Endothelial cell of umbilical vein (primary cell): Measurements from ENCODE around the gene MALSU1. TPM values are rescaled to one million over a fixed set of nuclear protein-coding genes. Genes with fewer than 3 reads are reported as not detected.

ENCODE experiments used
- BruUV-seq: library from RNA; stranded (reverse); fragments of 400-500 nt; replicated peaks from 2 replicates; lab custom pipeline; 2021; lab: Mats Ljungman, UMichigan
- CTCF ChIA-PET: fragments of 300-600, 350-600 bp; sonication (Branson Sonifier 250); formaldehyde crosslinking; loops from one replicate; lab custom pipeline; 2021; ENCODE audit warnings: antibody characterized with exemption, inconsistent platforms; lab: Charles Lee
- POLR2A ChIA-PET: fragments of 300-600, 350-600 bp; sonication (Branson Sonifier 250); formaldehyde crosslinking; loops from one replicate; lab custom pipeline; 2021; ENCODE audit warnings: antibody characterized with exemption, inconsistent platforms; lab: Charles Lee
- DNase-seq: peaks from one replicate; pipeline ENCODE4 v3.0.0-alpha.2; 2011; ENCODE audit warnings: low read depth, low spot score
- FAIRE-seq: peaks from 2 replicates; lab custom pipeline; 2011; peaks lifted over from hg19 to GRCh38; lab: Jason Lieb, UNC
- H2AFZ ChIP-seq: 2 replicates; pipeline ENCODE4 v1.6.0; 2012; ENCODE audit warnings: low read depth, low read length, control low read depth, inconsistent platforms
- H3K27ac ChIP-seq: 2 replicates; pipeline ENCODE4 v1.5.1; 2011; ENCODE audit warnings: low read depth, mild to moderate bottlenecking, control low read depth, low read length, moderate library complexity; ENCODE audit not compliant: insufficient read depth
- H3K27me3 ChIP-seq, 2 experiments: 2 replicates each; pipeline versions ENCODE4 v1.6.0 to v1.6.1; 2011; ENCODE audit warnings: low read length in 2 of 2, mixed read lengths in 1 of 2; ENCODE audit not compliant: control insufficient read depth in 2 of 2, insufficient read depth in 2 of 2
- H3K36me3 ChIP-seq, 2 experiments: 2 replicates in 1 of 2; 3 replicates in 1 of 2; pipeline ENCODE4 v1.5.1; 2011; ENCODE audit warnings: low read length in 2 of 2, mild to moderate bottlenecking in 1 of 2, moderate library complexity in 1 of 2; ENCODE audit not compliant: control insufficient read depth in 2 of 2, insufficient read depth in 2 of 2; ENCODE audit errors: extremely low read depth in 1 of 2
- H3K4me1 ChIP-seq: 3 replicates; pipeline ENCODE4 v1.5.1; 2011; ENCODE audit warnings: mild to moderate bottlenecking, low read length; ENCODE audit not compliant: control insufficient read depth, insufficient read depth; ENCODE audit errors: extremely low read depth
- H3K4me2 ChIP-seq: 2 replicates; pipeline ENCODE4 v1.6.1; 2011; ENCODE audit warnings: low read length, control low read depth, mixed read lengths; ENCODE audit not compliant: insufficient read depth
- H3K4me3 ChIP-seq, 3 experiments: fragments of 200-600 bp in 1 of 3; sonication (generic), shearing (Covaris generic) in 1 of 3; replicated peaks in 1 of 3; 2 replicates each; pipeline ENCODE4 v1.5.1; 2011 to 2016; ENCODE audit warnings: control low read depth in 3 of 3, low read length in 3 of 3, mild to moderate bottlenecking in 2 of 3, inconsistent platforms in 1 of 3, low read depth in 1 of 3, moderate library complexity in 1 of 3; ENCODE audit not compliant: insufficient read depth in 1 of 3
- H3K79me2 ChIP-seq: 2 replicates; pipeline ENCODE4 v1.6.0; 2012; ENCODE audit warnings: low read length, inconsistent platforms; ENCODE audit not compliant: control insufficient read depth, insufficient read depth
- H3K9ac ChIP-seq: replicated peaks from 2 replicates; pipeline ENCODE3; 2011; ENCODE audit warnings: low read length, control low read depth; ENCODE audit not compliant: insufficient read depth; ENCODE audit errors: extremely low read depth
- H3K9me1 ChIP-seq: replicated peaks from 3 replicates; pipeline ENCODE4 v1.6.0; 2011; ENCODE audit warnings: mild to moderate bottlenecking, low read length; ENCODE audit not compliant: control insufficient read depth, insufficient read depth; ENCODE audit errors: extremely low read depth
- H3K9me3 ChIP-seq: replicated peaks from 2 replicates; pipeline ENCODE4 v1.5.1; 2012; ENCODE audit warnings: low read length, inconsistent platforms; ENCODE audit not compliant: control insufficient read depth, insufficient read depth
- H4K20me1 ChIP-seq: replicated peaks from 2 replicates; pipeline ENCODE3; 2011; ENCODE audit warnings: mild to moderate bottlenecking, low read length; ENCODE audit not compliant: control insufficient read depth, insufficient read depth; ENCODE audit errors: extremely low read depth
- CTCF ChIP-seq, 2 donors: IDR thresholded peaks; 1 replicate in 1 of 2; 2 replicates in 1 of 2; pipeline ENCODE4 v1.5.1; 2011; ENCODE audit warnings: low read length in 2 of 2, mild to moderate bottlenecking in 2 of 2, moderate library complexity in 2 of 2, control low read depth in 1 of 2, inconsistent platforms in 1 of 2, low read depth in 1 of 2; ENCODE audit not compliant: insufficient read depth in 1 of 2; ENCODE audit errors: extremely low read depth in 1 of 2
- EZH2 ChIP-seq: IDR thresholded peaks from 2 replicates; pipeline ENCODE4 v1.6.1; 2012; ENCODE audit warnings: borderline replicate concordance, low read depth, mild to moderate bottlenecking, moderate library complexity, low read length, inconsistent platforms; ENCODE audit not compliant: severe bottlenecking
- FOS ChIP-seq: IDR thresholded peaks from 2 replicates; pipeline ENCODE4 v1.6.1; 2011; ENCODE audit warnings: mild to moderate bottlenecking, low read length, moderate library complexity, borderline replicate concordance; ENCODE audit not compliant: insufficient read depth
- GATA2 ChIP-seq: IDR thresholded peaks from 2 replicates; pipeline ENCODE4 v1.7.0; 2011; ENCODE audit warnings: low read depth, mild to moderate bottlenecking, moderate library complexity, mixed read lengths, low read length; ENCODE audit not compliant: insufficient read length, insufficient read depth
- JUN ChIP-seq: IDR thresholded peaks from 2 replicates; pipeline ENCODE4 v1.6.1; 2011; ENCODE audit warnings: borderline replicate concordance, low read depth; ENCODE audit not compliant: insufficient read length, insufficient read depth
- MAX ChIP-seq: IDR thresholded peaks from 2 replicates; pipeline ENCODE4 v1.6.1; 2011; ENCODE audit not compliant: insufficient read depth, insufficient read length
- MYC ChIP-seq: IDR thresholded peaks from one replicate; pipeline ENCODE4 v1.6.1; 2011; ENCODE audit warnings: mild to moderate bottlenecking, low read depth, low read length
- POLR2A ChIP-seq: IDR thresholded peaks from 2 replicates; pipeline ENCODE4 v1.6.1; 2012; ENCODE audit warnings: low read depth, mild to moderate bottlenecking, control low read depth, low read length
- POLR2AphosphoS5 ChIP-seq: IDR thresholded peaks from 2 replicates; pipeline ENCODE4 v1.6.1; 2012; ENCODE audit warnings: low read depth, mild to moderate bottlenecking, control low read depth, low read length, moderate library complexity; ENCODE audit not compliant: insufficient read depth
- dilution Hi-C: fragments of 300-500 bp; cut with MboI; formaldehyde crosslinking; loops from one replicate; pipeline ENCODE4 v1.15.0; 2019; ENCODE audit warnings: low sequenced_read_pairs; ENCODE audit not compliant: extremely low pct_ligation_motif_present
- intact Hi-C: fragments of 100-400 bp; cut with micrococcal nuclease; formaldehyde crosslinking; loops from one replicate; pipeline ENCODE4 v1.10.0; 2022
- polyA plus RNA-seq, 4 experiments: library from polyadenylated mRNA; depleted of rRNA in 3 of 4; stranded (reverse) in 3 of 4; unstranded in 1 of 4; fragments of >200 nt; gene quantifications; 2 replicates each; pipeline versions ENCODE4 v1.2.1 to v1.2.3, GENCODE V29; 2011 to 2012; ENCODE audit warnings: missing spikeins in 1 of 4
- total RNA-seq: library from RNA; stranded (reverse); gene quantifications from 2 replicates; pipeline ENCODE4 v1.2.3, GENCODE V29; 2021

Gene MALSU1
- total and polyA plus RNA-seq, 2 donors (not counting 3 experiments of a cell fraction or from before 2014, with no cell fraction given): 62.6 to 68.0 TPM

DNA sequence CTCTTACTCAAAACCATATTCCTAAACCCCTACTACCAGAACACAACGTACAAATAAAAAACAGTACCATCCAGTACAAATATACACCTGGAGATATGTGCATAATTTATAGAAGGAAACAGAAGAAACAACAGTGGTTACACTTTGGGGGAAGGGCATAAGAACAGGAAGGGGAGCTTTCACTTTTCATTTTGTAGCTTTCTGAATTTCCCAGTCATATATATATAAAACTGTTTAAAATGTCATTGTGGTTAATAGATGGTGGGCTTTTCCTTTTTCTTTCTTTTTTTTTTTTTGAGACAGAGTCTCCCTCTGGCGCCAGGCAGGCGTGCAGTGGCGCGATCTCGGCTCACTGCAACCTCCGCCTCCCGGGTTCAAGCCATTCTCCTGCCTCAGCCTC lies 47.2 kb downstream of the MALSU1 start:
- Histone ChIP-seq H2AFZ (no peak overlapping the region), H3K79me2 (peaks cover 64% of the 10 kb centered on the region), H3K4me3 (peak overlapping the region in 2 of 3 experiments; percentile 49 to 67), H3K9me3 (no peaks in the 10 kb centered on the region), H3K27ac (peak overlapping the region; percentile 88), H3K4me2 (peak overlapping the region; percentile 97), H3K27me3 (no peaks in the 10 kb centered on the region), H4K20me1 (no peaks in the 10 kb centered on the region), H3K36me3 (peaks cover 2 to 23% of the 10 kb centered on the region in 2 experiments), H3K9me1 (no peaks in the 10 kb centered on the region), H3K9ac (peak overlapping the region; percentile 2), H3K4me1 (peaks cover 80% of the 10 kb centered on the region)
- no TSS peak for BruUV-seq
- FAIRE-seq: no peak
- dilution Hi-C loops: no loop called here
- intact Hi-C loops: no loop called here
- TF ChIP-seq MYC (no peak), POLR2A (no peak), CTCF (IDR thresholded peaks at IDR 0.05; ENCODE audit: extremely low read depth in 1 of 2, insufficient read depth in 1 of 2, low read depth in 1 of 2, low read length in 2 of 2) (no peak), EZH2 (no peak), JUN (no peak), POLR2AphosphoS5 (no peak), FOS (no peak), GATA2 (no peak), MAX (no peak)
- ChIA-PET CTCF (interaction anchor here (1.1 to 7.6 kb wide), 4 partner anchors 12 to 117 kb away, joined by 3 to 67 read pairs (median 6); no protein-coding TSS in a partner anchor), POLR2A (no interaction called here)
- DNase-seq: peak; percentile 23
